Measurements from ENCODE around the gene SRA1. TPM values are rescaled to one million over a fixed set of nuclear protein-coding genes. Genes with fewer than 3 reads are reported as not detected.
"Not testable (repeated sequence)": the region's sequence is repeated elsewhere in the genome, so short reads cannot be mapped to it uniquely, and the experiment has no call there.

SRA1 gene
- total and polyA plus RNA-seq, 8 donors = 7.0 to 29.7 (median 11.5) TPM

GRCh38 chr5:140587495-140587894 lies 30.2 kb upstream of the SRA1 start:
- H3K27me3 ChIP-seq = no peaks in the 10 kb centered on the region
- H3K4me3 ChIP-seq = no peak overlapping the region
- H3K4me1 ChIP-seq = no peaks in the 10 kb centered on the region
- TF ChIP-seq CTCF (IDR thresholded peaks at IDR 0.05) = no peak
- H3K36me3 ChIP-seq = no peaks in the 10 kb centered on the region
- peak; percentile 47 for FAIRE-seq
- intact Hi-C loops (cut with DNase I) = no loop called here
- no peaks in the 10 kb centered on the region for H3K9me3 ChIP-seq
- no peak for DNase-seq
- WGBS, 2 donors = 91 to 92% methylated on average over 1 of the region's 1 CpG
- ATAC-seq = no peak
- H3K27ac ChIP-seq = no peak overlapping the region

GRCh38 chr5:140579188-140579747 lies 22.0 kb upstream of the SRA1 start:
- ATAC-seq; H3K9me3 ChIP-seq; H3K36me3 ChIP-seq; H3K27me3 ChIP-seq; FAIRE-seq; H3K4me3 ChIP-seq; H3K27ac ChIP-seq; intact Hi-C loops (cut with DNase I); DNase-seq; H3K4me1 ChIP-seq: not testable (repeated sequence)
- 88 to 93% methylated on average over 6 of the region's 6 CpGs for WGBS, 2 donors

GRCh38 chr5:140576776-140577201 lies 19.5 kb upstream of the SRA1 start:
- H3K27ac ChIP-seq = peak overlapping the region in 1 of 4 donors; percentile 13
- no peaks in the 10 kb centered on the region for H3K9me3 ChIP-seq
- FAIRE-seq = no peak

GRCh38 chr5:140575309-140575708 lies 18.0 kb upstream of the SRA1 start:
- H3K36me3 ChIP-seq = no peaks in the 10 kb centered on the region
- no peak overlapping the region for H3K4me3 ChIP-seq
- FAIRE-seq (no peak), ATAC-seq (peak in 3 of 4 donors; percentile 66 to 86 (median 85)), DNase-seq (no peak)
- no peaks in the 10 kb centered on the region for H3K4me1 ChIP-seq
- TF ChIP-seq CTCF (IDR thresholded peaks at IDR 0.05) = no peak
- H3K9me3 ChIP-seq = no peaks in the 10 kb centered on the region
- intact Hi-C loops (cut with DNase I) = no loop called here
- no peak overlapping the region for H3K27ac ChIP-seq
- H3K27me3 ChIP-seq = no peaks in the 10 kb centered on the region
- 81 to 83% methylated on average over 8 of the region's 8 CpGs for WGBS, 2 donors

More at GRCh38 chr5:140576776-140577201, 19.5 kb upstream of the SRA1 start:
- TF ChIP-seq CTCF (IDR thresholded peaks at IDR 0.05) = no peak
- Histone ChIP-seq H3K4me1 (no peaks in the 10 kb centered on the region), H3K27me3 (no peaks in the 10 kb centered on the region), H3K36me3 (no peaks in the 10 kb centered on the region), H3K4me3 (no peak overlapping the region)
- DNase-seq (no peak), ATAC-seq (peak in 1 of 4 donors; percentile 58)
- intact Hi-C loops (cut with DNase I) = no loop called here
- WGBS, 2 donors = 64 to 77% methylated on average over 2 of the region's 2 CpGs

- WGBS, 2 donors = 22 to 27% methylated on average over 3 of the region's 3 CpGs
- FAIRE-seq = no peak
- ATAC-seq = peak in 3 of 4 donors; percentile 54 to 62 (median 61)
- no peak for TF ChIP-seq CTCF (IDR thresholded peaks at IDR 0.05)
- no peaks in the 10 kb centered on the region for H3K27me3 ChIP-seq
- H3K9me3 ChIP-seq = no peaks in the 10 kb centered on the region
- peak overlapping the region in 2 of 4 donors; percentile 2 to 37 for H3K27ac ChIP-seq
- intact Hi-C loops (cut with DNase I) = no loop called here
- H3K4me1 ChIP-seq = no peaks in the 10 kb centered on the region
- no peak for DNase-seq
- H3K36me3 ChIP-seq = no peaks in the 10 kb centered on the region
- H3K4me3 ChIP-seq = no peak overlapping the region
Observed at GRCh38 chr5:140574165-140574564, 16.9 kb upstream of the SRA1 start.

Measured in pancreas (tissue), 10 donors.